DOHH2 (cell line): Measurements from ENCODE around the gene AMACR.

Experiments used
- EZH2phosphoT487 ChIP-seq: fragments of 200-600 bp; sonication (generic); IDR thresholded peaks from 2 replicates; pipeline ENCODE4 v1.6.1; 2017; ENCODE audit warnings: borderline replicate concordance, mild to moderate bottlenecking, antibody characterized with exemption, low read length, moderate library complexity, mixed read lengths
- TF ChIP-seq, protein P1 (sequence below): fragments of 200-600 bp; sonication (generic); IDR thresholded peaks from one replicate; pipeline ENCODE4 v1.5.1; 2014; ENCODE audit warnings: antibody characterized with exemption, mild to moderate bottlenecking, low read depth, low read length; ENCODE audit not compliant: poor library complexity, severe bottlenecking

DNA sequence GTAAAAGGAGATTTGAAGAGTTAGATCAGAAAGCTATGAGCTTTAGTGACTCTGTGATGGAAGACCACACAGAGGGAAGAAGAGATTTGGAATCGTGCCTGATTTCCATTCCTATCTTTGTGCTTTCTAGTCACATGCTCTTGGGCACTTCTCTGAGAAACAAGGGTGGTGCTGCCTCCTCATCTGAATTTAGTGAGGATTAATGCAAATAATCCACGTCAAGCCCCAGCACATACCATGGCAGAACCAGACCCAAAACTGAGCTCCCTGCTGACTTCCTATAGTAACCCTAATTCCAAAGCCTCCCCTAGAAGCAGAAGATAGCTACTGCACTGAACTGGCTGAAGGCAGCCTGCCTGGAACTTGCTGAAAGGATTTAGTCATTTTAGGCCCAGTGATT, 41.0 kb downstream of the AMACR start:
- TF ChIP-seq, protein P1, sequence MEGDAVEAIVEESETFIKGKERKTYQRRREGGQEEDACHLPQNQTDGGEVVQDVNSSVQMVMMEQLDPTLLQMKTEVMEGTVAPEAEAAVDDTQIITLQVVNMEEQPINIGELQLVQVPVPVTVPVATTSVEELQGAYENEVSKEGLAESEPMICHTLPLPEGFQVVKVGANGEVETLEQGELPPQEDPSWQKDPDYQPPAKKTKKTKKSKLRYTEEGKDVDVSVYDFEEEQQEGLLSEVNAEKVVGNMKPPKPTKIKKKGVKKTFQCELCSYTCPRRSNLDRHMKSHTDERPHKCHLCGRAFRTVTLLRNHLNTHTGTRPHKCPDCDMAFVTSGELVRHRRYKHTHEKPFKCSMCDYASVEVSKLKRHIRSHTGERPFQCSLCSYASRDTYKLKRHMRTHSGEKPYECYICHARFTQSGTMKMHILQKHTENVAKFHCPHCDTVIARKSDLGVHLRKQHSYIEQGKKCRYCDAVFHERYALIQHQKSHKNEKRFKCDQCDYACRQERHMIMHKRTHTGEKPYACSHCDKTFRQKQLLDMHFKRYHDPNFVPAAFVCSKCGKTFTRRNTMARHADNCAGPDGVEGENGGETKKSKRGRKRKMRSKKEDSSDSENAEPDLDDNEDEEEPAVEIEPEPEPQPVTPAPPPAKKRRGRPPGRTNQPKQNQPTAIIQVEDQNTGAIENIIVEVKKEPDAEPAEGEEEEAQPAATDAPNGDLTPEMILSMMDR = no peak
- no peak for TF ChIP-seq EZH2phosphoT487
